NCI-H446 (cell line): ENCODE measurements around the gene NUP214.
"Not testable (repeated sequence)": the region's sequence is repeated elsewhere in the genome, so short reads cannot be mapped to it uniquely, and the experiment has no call there.

Experiments used
- DNase-seq, 2 experiments: peaks; one replicate each; lab custom pipeline; 2025; lab: John Stamatoyannopoulos, UW

Gene NUP214

GRCh38 chr9:131096269-131097125 is 28.9 kb upstream of the NUP214 start, which contains the start of gene AIF1L:
AIF1L (plus strand) TSS chr9:131096531; CDS start chr9:131096630, 99 bp downstream.
- no peak for DNase-seq

GRCh38 chr9:131097126-131097947 is 28.0 kb upstream of the NUP214 start:
- no peak for DNase-seq

- DNase-seq: no peak
Observed at GRCh38 chr9:131097948-131098278, 27.5 kb upstream of the NUP214 start.

GRCh38 chr9:131098391-131099101 is 26.8 kb upstream of the NUP214 start:
- DNase-seq: no peak

GRCh38 chr9:131099102-131099606 is 26.2 kb upstream of the NUP214 start:
- no peak for DNase-seq

GRCh38 chr9:131099845-131100244 is 25.5 kb upstream of the NUP214 start:
- not testable (repeated sequence) for DNase-seq

- no peak for DNase-seq
Observed at GRCh38 chr9:131100445-131100844, 24.9 kb upstream of the NUP214 start.

- DNase-seq: no peak
Observed at GRCh38 chr9:131101207-131101964, 24.0 kb upstream of the NUP214 start.

- DNase-seq: no peak
Observed at GRCh38 chr9:131103024-131103423, 22.4 kb upstream of the NUP214 start.

- no peak for DNase-seq
Observed at GRCh38 chr9:131103535-131103934, 21.9 kb upstream of the NUP214 start.

- DNase-seq: no peak
Observed at GRCh38 chr9:131104016-131104740, 21.2 kb upstream of the NUP214 start.

GRCh38 chr9:131105952-131106351 is 19.4 kb upstream of the NUP214 start:
- DNase-seq: no peak

- DNase-seq: no peak
Observed at GRCh38 chr9:131107760-131108159, 17.6 kb upstream of the NUP214 start.

GRCh38 chr9:131111186-131111853 is 14.1 kb upstream of the NUP214 start:
- DNase-seq: no peak

GRCh38 chr9:131111854-131112311 is 13.5 kb upstream of the NUP214 start:
- DNase-seq: no peak

GRCh38 chr9:131112374-131113154 is 12.8 kb upstream of the NUP214 start:
- no peak for DNase-seq

GRCh38 chr9:131113655-131114054 is 11.7 kb upstream of the NUP214 start:
- no peak for DNase-seq

GRCh38 chr9:131114084-131114535 is 11.3 kb upstream of the NUP214 start:
- no peak for DNase-seq

GRCh38 chr9:131115360-131115742 is 10.0 kb upstream of the NUP214 start:
- DNase-seq: not testable (repeated sequence)
